ENCODE data around the gene ACOX1. TPM values are rescaled to one million over a fixed set of nuclear protein-coding genes. Genes with fewer than 3 reads are reported as not detected.
"Not testable (repeated sequence)": the region's sequence is repeated elsewhere in the genome, so short reads cannot be mapped to it uniquely, and the experiment has no call there.

ACOX1 gene
- total and polyA plus RNA-seq, 2 donors from 2014 or later: 24.7 to 60.6 TPM

- Histone ChIP-seq H3K4me1 (ENCODE audit: control insufficient read depth in 2 of 3, insufficient read depth in 2 of 3, low read depth in 1 of 3, low read length in 3 of 3) (peaks cover 0 to under 1% (median 0%) of the 10 kb centered on the region in 3 donors), H3K27ac (ENCODE audit: low read depth in 2 of 2, low read length in 2 of 2) (no peak overlapping the region), H3K27me3 (ENCODE audit: control insufficient read depth, insufficient read depth, low read length) (no peaks in the 10 kb centered on the region), H3K36me3 (ENCODE audit: control insufficient read depth in 2 of 3, insufficient read depth in 3 of 3, low read length in 3 of 3) (peaks cover 2 to 7% (median 7%) of the 10 kb centered on the region in 3 donors), H3K9me3 (ENCODE audit: control insufficient read depth in 2 of 3, insufficient read depth in 1 of 3, low read length in 3 of 3) (no peaks in the 10 kb centered on the region), H3K4me3 (ENCODE audit: low read length in 3 of 3) (no peak overlapping the region), H3K9ac (ENCODE audit: low read length in 3 of 3) (no peak overlapping the region)
- DNase-seq (no peak), FAIRE-seq (no peak)
- TF ChIP-seq, protein P1, sequence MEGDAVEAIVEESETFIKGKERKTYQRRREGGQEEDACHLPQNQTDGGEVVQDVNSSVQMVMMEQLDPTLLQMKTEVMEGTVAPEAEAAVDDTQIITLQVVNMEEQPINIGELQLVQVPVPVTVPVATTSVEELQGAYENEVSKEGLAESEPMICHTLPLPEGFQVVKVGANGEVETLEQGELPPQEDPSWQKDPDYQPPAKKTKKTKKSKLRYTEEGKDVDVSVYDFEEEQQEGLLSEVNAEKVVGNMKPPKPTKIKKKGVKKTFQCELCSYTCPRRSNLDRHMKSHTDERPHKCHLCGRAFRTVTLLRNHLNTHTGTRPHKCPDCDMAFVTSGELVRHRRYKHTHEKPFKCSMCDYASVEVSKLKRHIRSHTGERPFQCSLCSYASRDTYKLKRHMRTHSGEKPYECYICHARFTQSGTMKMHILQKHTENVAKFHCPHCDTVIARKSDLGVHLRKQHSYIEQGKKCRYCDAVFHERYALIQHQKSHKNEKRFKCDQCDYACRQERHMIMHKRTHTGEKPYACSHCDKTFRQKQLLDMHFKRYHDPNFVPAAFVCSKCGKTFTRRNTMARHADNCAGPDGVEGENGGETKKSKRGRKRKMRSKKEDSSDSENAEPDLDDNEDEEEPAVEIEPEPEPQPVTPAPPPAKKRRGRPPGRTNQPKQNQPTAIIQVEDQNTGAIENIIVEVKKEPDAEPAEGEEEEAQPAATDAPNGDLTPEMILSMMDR (IDR thresholded peaks at IDR 0.05; ENCODE audit: borderline replicate concordance, extremely low read depth, insufficient read depth): no peak
- intact Hi-C loops (cut with DNase I): no loop called here
These were observed 8.9 kb downstream of the ACOX1 start for GRCh38 chr17:75970011-75970523.

GRCh38 chr17:75969044-75969443 is 9.9 kb downstream of the ACOX1 start:
- DNase-seq; FAIRE-seq; H3K4me3 ChIP-seq (ENCODE audit: low read length in 3 of 3); H3K9me3 ChIP-seq (ENCODE audit: control insufficient read depth in 2 of 3, insufficient read depth in 1 of 3, low read length in 3 of 3); H3K27me3 ChIP-seq (ENCODE audit: control insufficient read depth, insufficient read depth, low read length); H3K4me1 ChIP-seq (ENCODE audit: control insufficient read depth in 2 of 3, insufficient read depth in 2 of 3, low read depth in 1 of 3, low read length in 3 of 3); H3K9ac ChIP-seq (ENCODE audit: low read length in 3 of 3); intact Hi-C loops (cut with DNase I); H3K27ac ChIP-seq (ENCODE audit: low read depth in 2 of 2, low read length in 2 of 2); H3K36me3 ChIP-seq (ENCODE audit: control insufficient read depth in 2 of 3, insufficient read depth in 3 of 3, low read length in 3 of 3): not testable (repeated sequence)

- Histone ChIP-seq H3K36me3 (ENCODE audit: control insufficient read depth in 2 of 3, insufficient read depth in 3 of 3, low read length in 3 of 3) (peaks cover 0 to 2% (median 2%) of the 10 kb centered on the region in 3 donors), H3K4me1 (ENCODE audit: control insufficient read depth in 2 of 3, insufficient read depth in 2 of 3, low read depth in 1 of 3, low read length in 3 of 3) (no peaks in the 10 kb centered on the region), H3K9ac (ENCODE audit: low read length in 3 of 3) (no peak overlapping the region), H3K27me3 (ENCODE audit: control insufficient read depth, insufficient read depth, low read length) (no peaks in the 10 kb centered on the region), H3K4me3 (ENCODE audit: low read length in 3 of 3) (no peak overlapping the region), H3K27ac (ENCODE audit: low read depth in 2 of 2, low read length in 2 of 2) (no peak overlapping the region), H3K9me3 (ENCODE audit: control insufficient read depth in 2 of 3, insufficient read depth in 1 of 3, low read length in 3 of 3) (no peaks in the 10 kb centered on the region)
- intact Hi-C loops (cut with DNase I): no loop called here
- DNase-seq (no peak), FAIRE-seq (no peak)
- TF ChIP-seq, protein P1 (IDR thresholded peaks at IDR 0.05; ENCODE audit: borderline replicate concordance, extremely low read depth, insufficient read depth): no peak
These were observed 13.5 kb downstream of the ACOX1 start for GRCh38 chr17:75965468-75965867.

DNA sequence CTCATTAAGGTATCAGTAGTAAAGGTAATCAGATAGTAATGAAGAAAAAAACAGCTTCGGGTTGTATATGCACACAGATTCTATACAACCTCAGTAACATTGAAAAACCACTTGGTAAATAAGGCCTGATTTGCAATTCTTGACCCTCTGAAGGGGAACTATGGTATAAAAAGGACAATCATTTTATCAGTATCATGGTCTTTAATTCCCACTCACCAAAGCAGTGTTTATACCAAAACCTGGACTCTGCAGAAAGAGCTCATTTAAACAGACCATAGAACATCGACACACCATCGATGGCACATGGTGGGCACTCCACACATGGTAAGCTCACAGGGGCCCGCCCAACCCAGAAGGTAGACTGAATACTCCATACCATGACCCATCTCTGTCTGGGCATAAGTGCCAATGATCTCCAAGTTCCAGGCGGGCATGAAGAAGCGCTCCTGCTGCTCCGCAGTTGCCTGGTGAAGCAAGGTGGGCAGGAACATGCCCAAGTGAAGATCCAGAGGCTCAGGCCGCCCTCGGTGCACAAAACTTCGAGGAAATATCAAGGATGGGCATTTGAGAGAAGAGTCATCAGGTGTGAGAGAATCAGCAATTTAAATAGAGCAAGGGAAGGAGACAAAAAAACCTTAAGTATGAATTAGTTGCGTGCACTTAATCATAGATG is 19.0 kb downstream of the ACOX1 start:
- intact Hi-C loops (cut with DNase I): no loop called here
- TF ChIP-seq, protein P1 (IDR thresholded peaks at IDR 0.05; ENCODE audit: borderline replicate concordance, extremely low read depth, insufficient read depth): no peak
- FAIRE-seq (no peak), DNase-seq (no peak)
- Histone ChIP-seq H3K4me1 (ENCODE audit: control insufficient read depth in 2 of 3, insufficient read depth in 2 of 3, low read depth in 1 of 3, low read length in 3 of 3) (no peaks in the 10 kb centered on the region), H3K36me3 (ENCODE audit: control insufficient read depth in 2 of 3, insufficient read depth in 3 of 3, low read length in 3 of 3) (peaks cover 3 to 17% (median 13%) of the 10 kb centered on the region in 3 donors), H3K27ac (ENCODE audit: low read depth in 2 of 2, low read length in 2 of 2) (no peak overlapping the region), H3K27me3 (ENCODE audit: control insufficient read depth, insufficient read depth, low read length) (no peaks in the 10 kb centered on the region), H3K4me3 (ENCODE audit: low read length in 3 of 3) (no peak overlapping the region), H3K9ac (ENCODE audit: low read length in 3 of 3) (no peak overlapping the region), H3K9me3 (ENCODE audit: control insufficient read depth in 2 of 3, insufficient read depth in 1 of 3, low read length in 3 of 3) (no peaks in the 10 kb centered on the region)
